Measurements from ENCODE around the gene ETV6.

DNA sequence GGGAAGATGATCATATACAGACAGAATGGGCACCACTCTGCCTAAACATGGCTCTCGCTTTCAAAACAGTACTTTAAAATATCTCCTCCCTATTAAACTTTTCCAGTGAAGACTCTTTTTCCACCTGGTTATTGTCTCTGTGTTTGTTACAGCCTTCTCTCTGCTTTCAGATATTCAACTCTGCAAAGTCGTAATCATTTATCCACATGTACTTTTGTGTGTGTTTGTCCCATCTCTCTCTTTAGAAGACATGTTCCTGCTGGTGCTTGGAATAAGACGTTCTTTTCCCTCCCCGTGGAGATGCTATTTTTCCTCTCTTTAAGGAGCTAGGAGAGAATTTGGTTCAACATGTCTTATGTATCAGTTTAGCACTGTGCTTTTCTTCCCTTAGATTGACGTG lies 45.1 kb downstream of the ETV6 start:
- TF ChIP-seq, protein P1, sequence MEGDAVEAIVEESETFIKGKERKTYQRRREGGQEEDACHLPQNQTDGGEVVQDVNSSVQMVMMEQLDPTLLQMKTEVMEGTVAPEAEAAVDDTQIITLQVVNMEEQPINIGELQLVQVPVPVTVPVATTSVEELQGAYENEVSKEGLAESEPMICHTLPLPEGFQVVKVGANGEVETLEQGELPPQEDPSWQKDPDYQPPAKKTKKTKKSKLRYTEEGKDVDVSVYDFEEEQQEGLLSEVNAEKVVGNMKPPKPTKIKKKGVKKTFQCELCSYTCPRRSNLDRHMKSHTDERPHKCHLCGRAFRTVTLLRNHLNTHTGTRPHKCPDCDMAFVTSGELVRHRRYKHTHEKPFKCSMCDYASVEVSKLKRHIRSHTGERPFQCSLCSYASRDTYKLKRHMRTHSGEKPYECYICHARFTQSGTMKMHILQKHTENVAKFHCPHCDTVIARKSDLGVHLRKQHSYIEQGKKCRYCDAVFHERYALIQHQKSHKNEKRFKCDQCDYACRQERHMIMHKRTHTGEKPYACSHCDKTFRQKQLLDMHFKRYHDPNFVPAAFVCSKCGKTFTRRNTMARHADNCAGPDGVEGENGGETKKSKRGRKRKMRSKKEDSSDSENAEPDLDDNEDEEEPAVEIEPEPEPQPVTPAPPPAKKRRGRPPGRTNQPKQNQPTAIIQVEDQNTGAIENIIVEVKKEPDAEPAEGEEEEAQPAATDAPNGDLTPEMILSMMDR (IDR thresholded peaks at IDR 0.05) = no peak
- TF ChIP-seq POLR2A (IDR thresholded peaks at IDR 0.05) = no peak

Measured in uterus (tissue), 2 donors.